Left renal cortex interstitium (tissue), 4 donors: ENCODE data around the gene APOB. TPM values are rescaled to one million over a fixed set of nuclear protein-coding genes. Genes with fewer than 3 reads are reported as not detected.

ENCODE experiments used
- DNase-seq, 4 donors: peaks; one replicate each; pipeline ENCODE4 v3.0.0-alpha.2; 2013; ENCODE audit warnings: low read depth in 4 of 4, low spot score in 2 of 4, missing footprints in 1 of 4
- polyA plus RNA-seq, 4 donors: library from polyadenylated mRNA; unstranded; fragments of 120-200 nt; gene quantifications; one replicate each; pipeline ENCODE4 v1.2.1, GENCODE V29; 2013; ENCODE audit not compliant: insufficient read length in 4 of 4

APOB gene
- polyA plus RNA-seq, 4 donors = 0.64 to 14.2 (median 1.8) TPM

- no peak for DNase-seq
Measured at GRCh38 chr2:21006423-21007128, 37.3 kb downstream of the APOB start.

DNA sequence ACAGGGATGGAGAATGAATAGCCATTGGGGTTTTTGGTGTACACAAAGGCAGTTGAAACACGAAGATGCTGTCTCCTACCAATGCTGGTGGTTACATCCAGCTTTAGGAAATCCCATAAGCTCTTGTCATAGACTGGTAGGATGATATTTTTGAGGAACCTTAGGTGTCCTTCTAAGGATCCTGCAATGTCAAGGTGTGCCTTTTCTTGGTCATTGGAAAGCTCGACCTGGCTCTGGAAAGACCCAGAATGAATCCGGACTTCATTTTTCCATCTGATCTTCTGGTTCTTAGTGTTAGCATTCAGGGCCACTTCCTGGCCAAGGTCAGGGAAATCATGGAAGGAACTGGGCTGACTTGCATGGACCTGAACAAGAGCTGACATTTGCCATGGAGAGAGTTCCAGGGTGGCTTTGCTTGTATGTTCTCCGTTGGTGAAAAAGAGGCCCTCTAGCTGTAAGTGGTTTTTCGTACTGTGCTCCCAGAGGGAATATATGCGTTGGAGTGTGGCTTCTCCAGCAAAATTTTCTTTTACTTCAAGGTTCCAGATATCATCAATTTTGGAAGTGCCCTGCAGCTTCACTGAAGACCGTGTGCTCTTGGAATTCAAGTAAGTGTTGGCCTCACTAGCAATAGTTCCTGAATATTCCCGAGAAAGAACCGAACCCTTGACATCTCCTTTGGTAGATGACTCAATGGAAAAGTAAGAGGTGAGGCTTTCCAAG lies 38.0 kb downstream of the APOB start:
- no peak for DNase-seq

DNA sequence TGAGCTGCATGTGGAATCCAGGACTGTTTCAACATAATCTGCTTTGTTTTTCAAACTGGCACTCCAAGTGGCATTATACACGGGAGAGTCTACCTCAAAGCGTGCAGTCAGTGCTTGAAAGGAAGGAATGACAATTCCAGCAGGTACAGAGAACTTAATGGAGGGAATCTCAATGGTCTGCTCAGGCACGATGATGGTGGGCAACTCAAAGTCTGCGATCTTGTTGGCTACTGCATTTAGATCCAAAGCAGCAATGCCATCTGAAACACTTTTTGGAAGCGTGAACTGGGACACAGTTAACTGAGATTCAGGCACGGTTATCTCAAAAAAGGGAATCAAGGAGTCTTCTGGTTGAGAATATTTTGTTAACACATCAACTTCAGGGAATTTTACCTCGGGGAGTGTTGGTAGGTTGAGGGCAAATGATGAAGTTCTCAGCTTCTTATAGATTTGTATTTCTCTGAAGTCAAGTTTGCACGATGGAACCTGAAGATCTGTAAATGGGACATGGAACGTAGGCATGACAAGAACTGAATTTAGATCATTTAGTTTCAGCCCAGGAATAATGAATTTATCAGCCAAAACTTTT lies 38.7 kb downstream of the APOB start:
- DNase-seq = no peak

- no peak for DNase-seq
Measured at GRCh38 chr2:21004181-21004572, 39.7 kb downstream of the APOB start.

DNA sequence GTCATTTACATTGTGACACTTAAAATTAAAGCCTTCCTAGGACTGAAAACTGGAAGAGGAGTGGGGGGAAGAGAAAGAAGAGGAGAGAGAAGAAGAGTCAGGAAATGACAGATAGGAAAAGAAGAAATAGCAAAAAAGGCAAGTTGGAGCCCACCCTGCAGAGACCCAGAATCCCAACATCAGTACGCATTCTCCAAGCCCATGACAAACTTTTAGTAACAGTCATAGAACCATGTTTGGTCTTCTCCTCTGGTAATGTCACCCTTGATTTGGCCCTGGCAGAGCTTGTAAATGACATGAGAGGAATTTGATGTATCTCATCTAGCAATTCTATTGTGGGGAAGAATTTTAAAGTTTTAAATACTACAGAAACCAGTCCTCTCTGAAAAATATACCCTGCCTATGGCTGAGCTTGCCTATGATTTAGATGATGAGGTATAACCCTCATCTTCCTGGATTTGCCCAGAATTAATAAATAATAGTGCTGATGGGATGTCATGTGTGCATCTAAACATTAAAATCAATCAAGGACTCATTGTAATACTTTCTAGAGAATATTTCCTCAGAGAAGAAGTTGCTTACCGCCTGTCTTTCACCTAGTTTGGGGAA lies 40.2 kb downstream of the APOB start:
- no peak for DNase-seq

- no peak for DNase-seq
Measured at GRCh38 chr2:21002814-21003192, 41.1 kb downstream of the APOB start.

DNA sequence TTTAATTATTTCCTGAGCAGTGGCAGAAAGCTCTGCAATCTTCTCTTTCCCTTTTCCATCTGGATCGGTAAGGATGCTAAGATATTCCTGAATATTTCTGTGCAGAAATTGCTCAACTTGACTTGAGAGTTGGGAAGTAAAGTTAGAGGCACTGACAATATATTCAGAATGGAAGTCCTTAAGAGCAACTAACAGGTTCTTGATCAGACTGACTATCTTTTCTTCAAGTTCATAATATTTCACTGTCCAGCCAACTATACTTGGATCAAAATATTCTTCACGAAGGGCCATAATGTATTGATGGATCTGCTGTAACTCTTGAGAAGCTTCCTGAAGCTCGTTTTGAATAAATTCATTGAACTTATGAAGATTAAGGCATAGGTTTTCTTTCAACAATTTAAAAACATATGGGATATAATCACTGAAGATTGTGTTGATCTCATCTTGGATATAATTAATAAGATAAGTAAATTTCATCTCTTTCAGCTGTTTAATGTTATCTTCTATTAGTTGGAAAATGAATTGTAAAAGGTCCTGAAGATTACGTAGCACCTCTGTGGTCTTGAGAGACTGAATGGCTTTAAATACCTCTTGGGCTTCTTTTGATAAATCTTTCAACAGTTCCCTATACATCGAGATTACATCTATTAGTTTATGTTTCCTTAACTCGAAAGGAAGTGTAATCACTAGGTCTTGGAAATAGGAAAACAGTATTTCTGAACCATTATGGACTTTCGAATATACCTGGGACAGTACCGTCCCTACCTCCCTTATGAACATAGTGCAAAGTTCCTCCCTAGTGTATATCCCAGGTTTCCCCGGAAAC lies 41.7 kb downstream of the APOB start:
- no peak for DNase-seq

- DNase-seq = no peak
Measured at GRCh38 chr2:21001225-21001946, 42.5 kb downstream of the APOB start.

DNA sequence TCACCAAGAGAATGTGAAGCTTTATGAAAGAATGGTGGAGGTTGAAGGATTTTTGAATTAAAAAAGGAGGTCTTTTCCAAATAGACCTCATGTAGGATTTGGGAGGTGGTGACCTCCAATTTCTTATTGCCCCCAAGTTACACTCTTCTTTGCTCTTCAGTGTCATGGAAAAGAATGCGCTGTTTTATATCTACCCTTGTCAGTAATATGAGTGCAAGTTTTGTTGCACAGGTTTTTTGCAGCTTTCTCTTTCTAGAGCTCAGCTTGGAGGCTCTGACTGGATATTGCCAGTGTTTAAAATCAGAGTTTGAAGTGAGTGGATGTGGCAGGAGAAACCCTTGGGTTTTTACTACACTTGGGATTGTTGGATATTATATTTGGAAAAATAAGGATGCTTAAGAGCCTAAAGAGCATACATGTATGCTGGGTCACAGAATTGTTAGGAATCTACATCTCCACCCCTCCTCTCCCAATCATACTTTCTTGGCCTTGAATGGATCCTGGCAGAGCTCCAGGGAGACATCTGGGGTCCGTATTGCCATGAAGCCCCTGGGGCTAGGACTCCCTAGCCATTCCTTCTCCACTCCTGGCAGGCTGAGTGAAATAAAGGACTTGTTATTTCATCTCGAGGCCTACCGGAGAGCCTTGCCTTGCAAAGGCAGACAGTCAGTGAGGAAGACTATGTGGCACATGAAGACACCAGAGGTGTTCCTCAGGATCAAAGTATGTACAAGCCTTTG lies 43.8 kb downstream of the APOB start:
- no peak for DNase-seq

- no peak for DNase-seq
Measured at GRCh38 chr2:20998972-20999905, 44.6 kb downstream of the APOB start.

- DNase-seq = no peak
Measured at GRCh38 chr2:20997953-20998722, 45.7 kb downstream of the APOB start.

GRCh38 chr2:20994130-20994529 lies 49.7 kb downstream of the APOB start:
- no peak for DNase-seq

GRCh38 chr2:20992201-20992711 lies 51.6 kb downstream of the APOB start:
- peak in 1 of 4 donors; percentile 46 for DNase-seq

DNA sequence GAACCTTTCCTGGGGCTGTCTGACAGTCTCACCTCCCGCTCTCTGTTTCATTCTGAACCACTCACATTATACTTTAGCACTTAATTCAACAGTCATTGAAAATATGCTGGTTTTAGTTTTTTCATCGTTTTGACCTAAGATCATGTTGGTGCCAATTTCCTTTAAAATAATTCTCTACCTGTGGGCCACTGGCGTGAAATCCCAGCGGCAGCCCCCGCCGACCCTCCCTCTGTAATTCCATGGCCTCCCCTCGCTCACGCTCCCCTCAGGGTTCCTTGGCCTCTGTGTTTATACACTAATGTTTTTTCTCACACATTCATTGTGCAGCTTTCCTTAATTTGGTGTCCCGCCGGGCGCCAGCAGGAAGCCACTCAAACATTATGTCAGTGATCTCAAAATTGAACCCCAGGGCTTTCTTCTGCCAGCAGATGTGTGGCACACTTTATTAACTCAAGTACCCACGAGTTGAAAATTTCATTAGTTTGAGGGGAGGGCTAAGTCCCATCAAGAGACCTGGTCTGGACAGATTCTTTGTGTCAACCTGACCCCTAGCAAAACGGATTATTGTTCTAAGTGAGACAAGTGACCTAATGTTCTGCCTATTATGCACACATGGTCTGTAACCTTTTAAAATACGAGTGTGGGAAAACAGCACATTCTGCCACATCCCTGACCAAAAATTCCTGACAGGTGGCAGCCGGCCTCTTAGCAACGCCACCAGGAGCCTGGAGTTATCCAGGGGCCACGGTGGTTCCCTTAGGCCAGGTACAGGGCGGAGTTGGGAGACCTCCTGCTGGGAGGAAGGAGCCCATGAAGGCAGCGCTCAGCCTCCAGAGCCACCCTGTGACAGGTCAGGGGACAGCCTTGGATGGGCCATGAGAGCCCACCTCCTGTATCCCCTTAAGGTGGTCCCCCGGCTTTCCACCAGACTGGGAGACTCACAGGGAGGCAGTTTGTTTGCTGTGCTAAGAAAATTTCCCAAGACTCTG lies 53.1 kb downstream of the APOB start:
- DNase-seq = no peak

- no peak for DNase-seq
Measured at GRCh38 chr2:20989404-20989803, 54.5 kb downstream of the APOB start.

GRCh38 chr2:20988905-20989304 lies 55.0 kb downstream of the APOB start:
- DNase-seq = no peak
